Tibial nerve (tissue), 4 donors: Measurements from ENCODE around the gene STAT3. TPM values are rescaled to one million over a fixed set of nuclear protein-coding genes. Genes with fewer than 3 reads are reported as not detected.
A peak's percentile ranks its signal among the peaks of the same experiment; 100 is the strongest.

Experiments used
- DNase-seq, 2 donors: peaks; one replicate each; pipeline ENCODE4 v3.0.0-alpha.2; 2019; ENCODE audit warnings: low spot score in 2 of 2
- H3K27ac ChIP-seq, 4 donors: fragments of 200-600 bp; sonication (generic) in 3 of 4; one replicate each; pipeline ENCODE4 v1.5.1; 2017 to 2019; ENCODE audit warnings: mild to moderate bottlenecking in 1 of 4
- H3K27me3 ChIP-seq, 2 donors: fragments of 200-600 bp; sonication (generic) in 1 of 2; one replicate each; pipeline versions ENCODE4 v1.5.1 to v1.6.0; 2017 to 2019
- H3K36me3 ChIP-seq, 3 donors: fragments of 200-600 bp; sonication (generic); one replicate each; pipeline ENCODE4 v1.5.1; 2018 to 2019
- H3K4me1 ChIP-seq, 4 donors: fragments of 200-600 bp; sonication (generic) in 3 of 4; one replicate each; pipeline ENCODE4 v1.5.1; 2017 to 2019
- H3K4me3 ChIP-seq, 4 donors: fragments of 200-600 bp; sonication (generic) in 3 of 4; one replicate each; pipeline ENCODE4 v1.5.1; 2017 to 2019; ENCODE audit warnings: mild to moderate bottlenecking in 1 of 4, moderate library complexity in 1 of 4
- H3K9me3 ChIP-seq, 4 donors: fragments of 200-600 bp; sonication (generic) in 3 of 4; one replicate each; pipeline ENCODE4 v1.5.1; 2017 to 2019
- CTCF ChIP-seq, 5 experiments: fragments of 200-600 bp in 3 of 5; fragments of 450-650 bp in 2 of 5; sonication (generic) in 3 of 5; IDR thresholded peaks; one replicate each; pipeline ENCODE4 v1.5.1; 2016 to 2019; ENCODE audit warnings: antibody characterized with exemption in 5 of 5, mild to moderate bottlenecking in 3 of 5, moderate library complexity in 2 of 5
- EP300 ChIP-seq, 2 donors: sonication (generic); formaldehyde crosslinking; IDR thresholded peaks; one replicate each; pipeline ENCODE4 v1.6.1; 2017; ENCODE audit warnings: antibody characterized with exemption in 2 of 2, mild to moderate bottlenecking in 1 of 2
- POLR2A ChIP-seq, 2 donors: fragments of 450-650 bp; IDR thresholded peaks; one replicate each; pipeline ENCODE4 v1.6.1; 2017; ENCODE audit warnings: antibody characterized with exemption in 2 of 2, mild to moderate bottlenecking in 2 of 2, moderate library complexity in 2 of 2
- WGBS, 2 donors: methylation state at CpG; one replicate each; pipeline ENCODE4 v1.1.5; 2018; 5-methylcytosine and 5-hydroxymethylcytosine counted together
- total RNA-seq, 4 donors: library from RNA; depleted of rRNA; stranded (reverse); fragments of >200 nt; gene quantifications; one replicate each; pipeline ENCODE4 v1.1.0, GENCODE V29; 2016

The STAT3 gene
- total RNA-seq, 4 donors from 2014 or later = 133 to 322 (median 188) TPM

- no peak for DNase-seq
- H3K27me3 ChIP-seq = no peaks in the 10 kb centered on the region
- peak overlapping the region in 3 of 4 donors; percentile 17 to 99 (median 96) for H3K27ac ChIP-seq
- no peaks in the 10 kb centered on the region for H3K9me3 ChIP-seq
- TF ChIP-seq EP300 (IDR thresholded peaks at IDR 0.05) (no peak), POLR2A (IDR thresholded peaks at IDR 0.05) (no peak), CTCF (IDR thresholded peaks at IDR 0.05) (no peak)
- H3K4me1 ChIP-seq = peaks cover 0 to 53% (median 30%) of the 10 kb centered on the region in 4 donors
- no peak overlapping the region for H3K4me3 ChIP-seq
- no peaks in the 10 kb centered on the region for H3K36me3 ChIP-seq
- WGBS, 2 donors = 48 to 68% methylated on average over 4 of the region's 4 CpGs
These were observed 36.9 kb upstream of the STAT3 start for GRCh38 chr17:42424991-42425610.

- Histone ChIP-seq H3K27ac (peak overlapping the region; percentile 63 to 99 (median 90)), H3K27me3 (no peaks in the 10 kb centered on the region), H3K4me1 (peaks cover 0 to 60% (median 27%) of the 10 kb centered on the region in 4 donors), H3K9me3 (no peaks in the 10 kb centered on the region), H3K4me3 (peak overlapping the region; percentile 60 to 98 (median 84)), H3K36me3 (no peaks in the 10 kb centered on the region)
- WGBS, 2 donors = 53 to 60% methylated on average over 11 of the region's 11 CpGs
- TF ChIP-seq POLR2A (IDR thresholded peaks at IDR 0.05) (no peak), CTCF (IDR thresholded peaks at IDR 0.05) (no peak), EP300 (IDR thresholded peaks at IDR 0.05) (no peak)
- DNase-seq = no peak
These were observed 35.5 kb upstream of the STAT3 start for GRCh38 chr17:42423766-42424165.

- Histone ChIP-seq H3K9me3 (no peaks in the 10 kb centered on the region), H3K4me1 (peaks cover 0 to 60% (median 25%) of the 10 kb centered on the region in 4 donors), H3K36me3 (no peaks in the 10 kb centered on the region), H3K27ac (peak within 1 kb of the TSS; percentile 85 to 99 (median 92)), H3K4me3 (peak within 1 kb of the TSS; percentile 60 to 98 (median 84)), H3K27me3 (no peaks in the 10 kb centered on the region)
- TF ChIP-seq EP300 (IDR thresholded peaks at IDR 0.05) (peak; percentile 86 to 99), POLR2A (IDR thresholded peaks at IDR 0.05) (peak; percentile 93 to 95), CTCF (IDR thresholded peaks at IDR 0.05) (peak in 2 of 5 experiments; percentile 31 to 38)
- peak; percentile 99 for DNase-seq
- 0 to 2% methylated on average over 37 to 53 of the region's 58 CpGs for WGBS, 2 donors
These were observed 34.9 kb upstream of the STAT3 start, which contains the start of gene CAVIN1 for GRCh38 chr17:42422958-42423712. CAVIN1 (minus strand) TSS chr17:42423256; CDS start chr17:42423097, 159 bp downstream.

DNA sequence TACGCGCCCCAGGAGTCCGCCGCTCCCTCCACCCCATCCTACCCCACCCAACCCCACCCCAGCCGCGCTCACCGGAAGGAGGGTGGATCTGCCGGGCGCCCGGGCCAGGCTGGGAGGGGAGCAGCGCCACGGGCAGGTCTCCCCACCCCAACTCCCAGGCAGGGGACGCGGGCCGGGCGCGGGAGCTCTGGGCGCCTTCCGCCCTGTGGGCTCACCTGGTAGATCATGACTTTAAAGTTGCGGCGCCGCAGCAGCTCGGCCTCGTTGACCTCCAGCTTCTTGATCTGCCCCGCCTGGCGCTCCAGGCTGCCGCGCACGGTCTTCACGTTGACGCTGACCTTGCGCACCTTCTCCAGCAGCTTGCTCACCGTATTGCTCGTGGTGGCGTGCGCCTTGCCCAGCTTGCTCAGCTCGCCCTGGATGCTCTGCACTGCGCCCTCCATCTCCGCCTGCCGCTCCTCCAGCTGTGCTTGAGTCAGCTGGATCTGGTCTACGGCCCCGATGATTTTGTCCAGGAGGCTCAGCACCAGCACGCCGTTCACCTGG, 34.2 kb upstream of the STAT3 start:
- H3K36me3 ChIP-seq = no peaks in the 10 kb centered on the region
- peak overlapping the region; percentile 85 to 99 (median 92) for H3K27ac ChIP-seq
- peaks cover 0 to 62% (median 27%) of the 10 kb centered on the region in 4 donors for H3K4me1 ChIP-seq
- no peaks in the 10 kb centered on the region for H3K9me3 ChIP-seq
- WGBS, 2 donors = 0 to 1% methylated on average over 30 to 38 of the region's 44 CpGs
- DNase-seq = no peak
- H3K4me3 ChIP-seq = peak overlapping the region; percentile 60 to 98 (median 84)
- TF ChIP-seq EP300 (IDR thresholded peaks at IDR 0.05) (no peak), CTCF (IDR thresholded peaks at IDR 0.05) (no peak), POLR2A (IDR thresholded peaks at IDR 0.05) (no peak)
- H3K27me3 ChIP-seq = no peaks in the 10 kb centered on the region
